NCI-H526 treated with DMSO at 0.1 percent for 48 hours (cell line): Measurements from ENCODE around the gene LPP.
A peak's percentile ranks its signal among the peaks of the same experiment; 100 is the strongest.

Experiments
- DNase-seq: peaks from one replicate; lab custom pipeline; 2025; lab: John Stamatoyannopoulos, UW

LPP gene

GRCh38 chr3:188925376-188925775 lies 771.4 kb downstream of the LPP start:
- DNase-seq = no peak

- no peak for DNase-seq
Observed at GRCh38 chr3:188926111-188926510, 772.2 kb downstream of the LPP start.

GRCh38 chr3:188926741-188927511 lies 773.0 kb downstream of the LPP start:
- no peak for DNase-seq

GRCh38 chr3:188927971-188928370 lies 774.0 kb downstream of the LPP start:
- no peak for DNase-seq

- DNase-seq = no peak
Observed at GRCh38 chr3:188929137-188929536, 775.2 kb downstream of the LPP start.

- no peak for DNase-seq
Observed at GRCh38 chr3:188931036-188931435, 777.1 kb downstream of the LPP start.

GRCh38 chr3:188931531-188931930 lies 777.6 kb downstream of the LPP start:
- peak; percentile 4 for DNase-seq

GRCh38 chr3:188934989-188935388 lies 781.0 kb downstream of the LPP start:
- no peak for DNase-seq

- no peak for DNase-seq
Observed at GRCh38 chr3:188936597-188937107, 782.7 kb downstream of the LPP start.

GRCh38 chr3:188937389-188937788 lies 783.4 kb downstream of the LPP start:
- no peak for DNase-seq

- no peak for DNase-seq
Observed at GRCh38 chr3:188938999-188939398, 785.0 kb downstream of the LPP start.

- no peak for DNase-seq
Observed at GRCh38 chr3:188939814-188940572, 786.0 kb downstream of the LPP start.
